HG02981 (cell line): ENCODE results near the gene SNX25.
"Not testable (repeated sequence)": the region's sequence is repeated elsewhere in the genome, so short reads cannot be mapped to it uniquely, and the experiment has no call there.

ENCODE experiments used
- ATAC-seq: cut with Tn5 transposase; IDR thresholded peaks from one replicate; pipeline ENCODE4 v1.9.1; 2021; ENCODE audit warnings: mild to moderate bottlenecking, moderate library complexity; ENCODE audit not compliant: unreplicated experiment

SNX25 gene

GRCh38 chr4:185204238-185204910 lies 5.0 kb upstream of the SNX25 start:
- ATAC-seq = peak; percentile 0

GRCh38 chr4:185205073-185205472 lies 4.3 kb upstream of the SNX25 start:
- not testable (repeated sequence) for ATAC-seq

DNA sequence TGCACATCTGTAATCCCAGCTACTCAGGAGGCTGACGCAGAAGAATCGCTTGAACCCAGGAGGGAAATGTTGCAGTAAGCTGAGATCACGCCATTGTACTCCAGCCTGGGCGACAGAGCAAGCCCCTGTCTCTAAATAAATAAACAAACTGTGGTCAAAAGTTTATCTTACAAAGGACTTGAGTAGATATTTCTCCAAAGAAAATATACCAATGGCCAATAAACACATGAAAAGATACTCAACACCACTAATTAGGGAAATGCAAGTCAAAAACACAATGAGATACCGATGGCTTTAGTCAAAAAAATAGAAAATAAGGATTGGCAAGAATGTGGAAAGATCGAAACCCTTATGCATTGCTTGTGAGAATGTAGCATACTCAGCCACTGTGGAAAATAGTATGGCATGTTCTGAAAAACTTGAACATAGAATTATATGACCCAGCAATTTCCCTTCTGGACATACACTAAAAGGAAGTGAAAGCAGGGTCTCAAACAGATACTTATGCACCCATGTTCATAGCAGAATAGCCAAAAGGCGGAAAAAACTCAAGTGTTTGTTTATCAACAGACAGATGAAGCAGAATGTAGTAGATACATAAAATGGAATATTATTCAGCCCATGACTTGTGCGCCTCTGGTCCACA lies 3.6 kb upstream of the SNX25 start:
- no peak for ATAC-seq

DNA sequence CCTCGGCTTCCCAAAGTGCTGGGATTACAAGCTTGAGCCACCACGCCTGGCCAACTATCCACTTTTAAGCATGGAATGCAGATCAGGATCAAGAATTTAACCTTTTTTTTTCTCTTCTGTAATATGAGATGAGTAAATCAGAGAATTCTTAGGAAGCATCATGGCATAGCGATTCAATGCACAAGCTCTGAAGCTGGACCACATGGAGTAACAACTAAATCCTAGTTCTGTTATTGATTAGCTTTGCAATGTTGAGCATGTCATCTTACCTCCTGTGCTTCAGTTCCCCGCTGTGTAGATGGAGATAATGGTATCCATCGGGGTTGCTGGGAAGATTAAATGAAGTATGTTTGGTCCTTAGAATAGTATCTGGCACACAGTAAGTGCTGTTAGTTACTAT lies 1.9 kb upstream of the SNX25 start:
- ATAC-seq = no peak

GRCh38 chr4:185209852-185210101 lies 379 bp downstream of the SNX25 start:
- peak; percentile 12 for ATAC-seq

GRCh38 chr4:185210102-185210981 lies 944 bp downstream of the SNX25 start:
- ATAC-seq = peak; percentile 11

- no peak for ATAC-seq
Observed at GRCh38 chr4:185211035-185211434, 1.6 kb downstream of the SNX25 start.

DNA sequence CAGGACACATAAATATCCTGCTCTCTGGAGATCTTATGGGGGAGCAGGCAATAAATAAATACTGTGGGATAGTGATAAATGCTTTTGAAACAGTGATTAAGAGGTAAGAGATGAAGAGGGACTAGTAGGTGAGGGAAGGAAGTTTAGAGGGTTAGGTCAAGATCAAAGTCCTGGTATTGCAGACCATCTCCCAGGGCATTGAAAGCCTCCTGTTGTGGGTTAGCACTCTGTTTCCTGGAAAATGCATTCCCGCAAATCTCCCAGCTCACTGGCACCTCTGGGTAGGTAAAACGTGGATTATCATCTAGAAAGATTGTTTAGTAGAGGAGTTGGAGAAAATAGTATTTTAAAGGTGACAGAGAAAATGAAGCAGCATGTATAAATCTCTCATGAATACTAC lies 2.2 kb downstream of the SNX25 start:
- ATAC-seq = no peak

GRCh38 chr4:185212581-185212980 lies 3.2 kb downstream of the SNX25 start:
- ATAC-seq = no peak

- peak; percentile 45 for ATAC-seq
Observed at GRCh38 chr4:185213877-185214276, 4.5 kb downstream of the SNX25 start.

- no peak for ATAC-seq
Observed at GRCh38 chr4:185215261-185215660, 5.9 kb downstream of the SNX25 start.

GRCh38 chr4:185217408-185217975 lies 8.1 kb downstream of the SNX25 start:
- ATAC-seq = no peak

DNA sequence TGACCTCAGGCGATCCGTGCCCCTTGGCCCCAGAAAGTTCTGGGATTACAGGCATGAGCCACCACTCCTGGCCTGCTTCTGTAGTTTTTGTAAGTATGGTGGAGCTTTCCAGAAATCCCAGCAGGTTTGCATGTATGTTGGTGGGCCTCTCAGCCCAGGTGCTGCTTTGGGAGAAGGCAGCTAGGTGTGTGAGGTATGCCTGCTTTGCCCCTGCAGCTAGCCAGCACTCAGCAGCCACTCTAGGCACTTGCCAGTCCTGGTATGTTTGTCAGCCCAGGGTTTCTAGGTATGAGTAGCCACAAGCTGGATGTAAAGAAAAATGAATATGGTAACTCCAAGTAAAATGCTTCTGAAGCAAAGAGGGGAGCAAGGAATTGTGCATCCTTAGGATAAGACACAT lies 8.9 kb downstream of the SNX25 start:
- ATAC-seq = no peak

DNA sequence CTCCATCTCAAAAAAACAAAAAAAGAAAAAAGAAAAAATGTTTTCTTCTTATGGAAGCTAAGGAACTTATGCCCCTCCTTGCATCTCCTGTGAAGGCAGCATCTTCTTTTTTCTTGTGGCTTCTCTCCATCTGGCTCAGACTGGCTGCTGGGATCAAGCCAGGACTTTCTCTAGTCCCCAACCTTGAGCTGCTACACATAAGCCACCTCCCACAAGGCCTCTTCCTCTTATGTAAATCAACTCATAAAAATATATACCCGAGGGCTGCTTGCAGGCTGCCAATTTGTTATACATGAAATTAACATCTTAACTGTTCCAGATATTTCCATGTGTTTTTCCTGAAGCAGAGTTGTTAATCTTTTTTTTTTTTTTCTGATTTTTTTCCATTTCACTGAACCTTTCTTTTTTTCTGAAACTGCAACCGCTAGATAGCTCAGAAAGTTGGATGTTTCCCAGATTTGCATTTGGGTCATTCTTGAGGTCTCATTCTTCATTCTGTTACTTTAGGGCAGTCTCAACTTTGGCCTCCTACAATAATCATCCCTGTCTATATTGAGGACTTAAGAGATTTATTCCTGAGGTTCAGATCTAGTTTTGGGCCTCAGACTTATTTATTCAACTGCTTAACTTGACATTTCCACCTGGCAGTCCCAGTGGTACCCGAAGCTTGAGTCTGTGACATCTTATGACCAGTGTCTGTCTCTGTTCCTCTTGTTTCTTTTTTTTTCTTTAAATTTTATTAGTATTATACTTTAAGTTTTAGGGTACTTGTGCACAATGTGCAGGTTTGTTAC lies 10.3 kb downstream of the SNX25 start:
- ATAC-seq = peak; percentile 74

DNA sequence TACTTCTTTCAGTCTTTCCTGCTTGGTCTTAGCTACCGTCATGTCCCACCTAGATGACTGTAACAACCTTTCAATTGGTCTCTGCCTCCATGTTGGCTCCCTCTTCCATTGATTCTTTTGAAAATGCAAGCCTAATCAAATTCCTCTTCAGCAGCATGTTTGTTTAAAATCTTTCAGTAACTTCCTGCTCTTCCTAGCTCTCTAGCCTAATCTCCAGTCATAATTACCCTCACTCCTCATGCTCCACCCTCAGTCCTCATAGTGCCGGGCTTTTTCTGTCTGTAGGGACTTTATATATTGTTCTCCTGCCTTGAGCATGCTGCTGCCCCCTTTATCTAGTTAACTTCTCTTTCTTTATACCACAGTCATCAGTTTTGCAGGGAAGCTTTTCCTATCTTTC lies 12.1 kb downstream of the SNX25 start:
- no peak for ATAC-seq

GRCh38 chr4:185221912-185222311 lies 12.5 kb downstream of the SNX25 start:
- ATAC-seq = no peak

DNA sequence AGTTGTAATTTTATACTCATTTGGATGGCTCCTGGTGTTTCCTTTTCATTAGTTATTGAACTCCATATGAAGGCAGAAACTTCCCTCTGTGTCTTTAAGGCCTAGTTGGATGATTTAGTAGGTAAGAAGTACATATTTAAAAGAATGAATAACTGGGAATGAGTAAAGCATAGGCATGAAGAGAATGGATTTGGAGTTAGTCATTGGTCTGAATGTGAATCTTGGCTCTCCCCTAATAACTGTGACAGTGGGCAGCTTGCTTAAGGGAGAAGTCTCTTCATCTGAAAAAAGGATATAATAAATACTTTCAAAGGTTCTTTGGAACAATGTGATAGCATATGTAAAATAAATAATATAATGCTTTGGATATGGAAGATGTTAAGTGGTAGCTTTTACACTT lies 13.2 kb downstream of the SNX25 start:
- no peak for ATAC-seq

DNA sequence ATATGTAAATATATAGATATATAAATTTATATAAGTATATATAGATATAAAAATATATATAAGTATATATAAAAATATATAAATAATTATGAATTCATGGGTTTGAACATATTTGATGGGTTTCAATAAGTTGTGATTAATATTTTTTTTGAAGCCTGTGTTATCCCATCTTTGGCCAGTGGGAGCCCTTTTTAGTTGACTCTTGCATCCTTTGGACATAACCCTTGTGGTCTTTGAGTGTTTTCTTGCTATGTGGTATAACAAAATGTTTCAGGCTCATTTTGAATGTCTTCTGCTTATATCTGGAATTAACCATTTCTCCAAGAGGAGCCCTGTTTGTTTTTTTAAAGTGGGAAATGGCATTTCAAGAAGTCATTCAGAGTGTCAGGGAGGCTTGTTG lies 15.2 kb downstream of the SNX25 start:
- no peak for ATAC-seq

GRCh38 chr4:185225940-185226339 lies 16.5 kb downstream of the SNX25 start:
- ATAC-seq = no peak

DNA sequence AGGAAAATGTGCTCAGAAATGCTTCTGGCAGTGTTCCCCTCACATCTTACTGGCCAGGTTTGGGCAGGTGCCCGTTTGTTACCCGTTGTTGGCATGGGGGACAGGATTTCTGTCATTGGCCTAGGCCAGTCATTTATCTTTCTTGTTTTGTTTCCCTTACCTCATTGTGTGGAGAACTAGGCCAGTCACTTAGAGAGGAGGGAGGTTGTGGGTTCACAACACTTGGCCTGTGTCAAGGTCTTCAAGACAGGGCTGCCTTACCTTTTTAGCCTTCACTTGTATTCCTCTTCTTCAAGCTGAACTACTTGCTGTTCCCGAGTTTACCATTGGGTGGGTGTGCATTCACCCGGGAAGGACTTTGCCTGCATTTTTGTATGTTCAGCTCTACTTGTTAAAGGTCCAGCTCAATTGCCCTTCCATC lies 17.7 kb downstream of the SNX25 start:
- ATAC-seq = no peak

GRCh38 chr4:185227713-185228278 lies 18.4 kb downstream of the SNX25 start:
- no peak for ATAC-seq
